Mononuclear cell (primary cell): ENCODE data around the gene BHMT2. TPM values are rescaled to one million over a fixed set of nuclear protein-coding genes. Genes with fewer than 3 reads are reported as not detected.

Experiments
- H3K27me3 ChIP-seq: 2 replicates; pipeline ENCODE4 v1.6.0; 2011; ENCODE audit warnings: low read length, control low read depth; ENCODE audit not compliant: insufficient read depth
- H3K4me1 ChIP-seq: 2 replicates; pipeline ENCODE4 v1.5.1; 2011; ENCODE audit warnings: mild to moderate bottlenecking, low read length, control low read depth; ENCODE audit not compliant: insufficient read depth
- H3K4me3 ChIP-seq: 2 replicates; pipeline ENCODE4 v1.5.1; 2011; ENCODE audit warnings: mild to moderate bottlenecking, low read length, moderate library complexity
- H3K9me3 ChIP-seq: 2 replicates; pipeline ENCODE4 v1.5.1; 2011; ENCODE audit warnings: low read depth, mild to moderate bottlenecking, control low read depth, low read length
- total RNA-seq: library from RNA; depleted of rRNA; stranded (reverse); fragments of >200 nt; gene quantifications from one replicate; pipeline ENCODE4 v1.2.3, GENCODE V29; 2012

Gene BHMT2
- total RNA-seq, 1 donor: not detected

DNA sequence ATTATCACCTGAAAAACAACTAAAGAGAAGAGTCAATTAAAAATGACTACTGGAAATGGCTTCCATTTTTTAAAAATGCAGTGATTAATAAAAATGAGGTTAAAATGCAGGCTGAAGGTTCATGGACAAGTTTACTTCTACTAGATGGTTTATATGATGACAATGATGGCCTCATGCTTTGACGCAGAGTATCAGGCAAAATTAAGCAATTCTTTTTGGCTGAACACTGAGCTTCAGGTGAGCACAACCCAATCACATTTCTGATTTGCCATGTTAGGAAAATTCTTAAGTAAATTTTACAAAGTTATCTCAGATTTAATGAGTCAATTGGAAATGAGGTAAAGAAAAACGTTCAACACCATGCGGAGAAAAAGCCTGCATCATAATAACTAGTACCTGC, 22.4 kb upstream of the BHMT2 start:
- H3K4me1 ChIP-seq: no peaks in the 10 kb centered on the region
- no peaks in the 10 kb centered on the region for H3K27me3 ChIP-seq
- H3K9me3 ChIP-seq: no peaks in the 10 kb centered on the region
- no peak overlapping the region for H3K4me3 ChIP-seq

- H3K9me3 ChIP-seq: no peaks in the 10 kb centered on the region
- no peak overlapping the region for H3K4me3 ChIP-seq
- no peaks in the 10 kb centered on the region for H3K4me1 ChIP-seq
- H3K27me3 ChIP-seq: no peaks in the 10 kb centered on the region
Observed at GRCh38 chr5:79048437-79048836, 21.1 kb upstream of the BHMT2 start.

- H3K4me3 ChIP-seq: no peak overlapping the region
- no peaks in the 10 kb centered on the region for H3K9me3 ChIP-seq
- no peaks in the 10 kb centered on the region for H3K4me1 ChIP-seq
- H3K27me3 ChIP-seq: no peaks in the 10 kb centered on the region
Observed at GRCh38 chr5:79050498-79050897, 19.1 kb upstream of the BHMT2 start.

DNA sequence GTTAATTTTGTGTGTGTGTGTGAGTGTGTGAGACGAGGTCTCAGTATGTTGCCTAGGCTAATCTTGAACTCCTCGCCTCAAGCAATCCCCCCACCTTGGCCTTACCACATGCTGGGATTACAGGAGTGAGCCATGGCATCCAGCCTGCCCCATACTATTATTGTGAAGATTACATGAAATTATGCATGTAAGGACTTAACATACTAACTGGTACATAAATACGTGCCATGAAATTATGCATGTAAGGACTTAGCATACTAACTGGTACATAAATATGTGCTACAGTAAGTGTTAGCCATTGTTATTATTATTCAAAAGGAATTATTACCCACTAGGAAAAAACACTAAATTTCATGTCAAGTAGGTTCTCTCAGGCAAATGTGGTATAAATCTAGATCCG, 16.2 kb upstream of the BHMT2 start:
- Histone ChIP-seq H3K4me1 (no peaks in the 10 kb centered on the region), H3K27me3 (no peaks in the 10 kb centered on the region), H3K4me3 (no peak overlapping the region), H3K9me3 (no peaks in the 10 kb centered on the region)

GRCh38 chr5:79055017-79055416, 14.6 kb upstream of the BHMT2 start:
- Histone ChIP-seq H3K4me1 (no peaks in the 10 kb centered on the region), H3K27me3 (no peaks in the 10 kb centered on the region), H3K4me3 (no peak overlapping the region)

GRCh38 chr5:79056847-79057246, 12.7 kb upstream of the BHMT2 start:
- H3K9me3 ChIP-seq: no peaks in the 10 kb centered on the region
- H3K27me3 ChIP-seq: no peaks in the 10 kb centered on the region
- H3K4me3 ChIP-seq: no peak overlapping the region
- H3K4me1 ChIP-seq: no peaks in the 10 kb centered on the region

More at GRCh38 chr5:79055017-79055416, 14.6 kb upstream of the BHMT2 start:
- H3K9me3 ChIP-seq: no peaks in the 10 kb centered on the region

DNA sequence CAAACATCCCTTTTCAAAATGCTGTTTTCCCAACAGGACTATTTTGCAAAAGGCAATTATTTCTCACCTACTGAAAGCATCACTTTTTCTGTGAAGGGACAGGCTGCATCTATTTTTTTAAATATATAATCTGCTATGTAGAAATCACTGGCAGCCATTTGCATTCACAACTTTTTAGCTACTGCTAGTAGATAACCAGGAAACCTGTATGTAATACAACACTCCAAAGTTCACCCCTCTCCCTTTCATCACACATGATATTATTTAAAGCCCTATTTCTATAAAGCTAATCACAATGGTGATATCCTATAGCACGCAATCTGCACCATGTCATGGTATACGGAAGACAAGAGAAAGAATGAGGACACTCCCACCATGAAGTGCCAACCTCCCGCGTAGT, 9.9 kb upstream of the BHMT2 start:
- no peaks in the 10 kb centered on the region for H3K27me3 ChIP-seq
- no peak overlapping the region for H3K4me3 ChIP-seq

DNA sequence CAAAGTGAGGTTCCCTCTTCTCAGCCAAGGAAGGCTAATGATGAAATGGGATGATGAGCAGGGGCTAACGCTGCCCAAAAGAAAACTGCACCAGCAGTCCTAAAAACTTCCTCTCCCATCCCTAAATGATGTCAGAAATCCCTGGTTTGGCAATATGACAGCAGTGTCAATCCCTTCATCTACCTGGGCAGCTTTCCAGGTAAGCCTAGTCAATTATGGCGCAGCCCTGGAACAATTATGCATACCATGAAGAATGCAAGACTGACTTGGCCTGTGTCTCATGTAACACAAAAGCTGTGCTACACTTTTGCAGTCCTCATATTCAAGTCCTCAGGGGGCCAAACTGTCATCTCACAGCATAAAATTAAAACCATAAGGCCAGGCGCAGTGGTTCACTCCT, 7.1 kb upstream of the BHMT2 start:
- Histone ChIP-seq H3K4me3 (no peak overlapping the region), H3K4me1 (no peaks in the 10 kb centered on the region), H3K27me3 (no peaks in the 10 kb centered on the region), H3K9me3 (no peaks in the 10 kb centered on the region)

More for the DNA sequence above, 9.9 kb upstream of the BHMT2 start:
- no peaks in the 10 kb centered on the region for H3K4me1 ChIP-seq
- H3K9me3 ChIP-seq: no peaks in the 10 kb centered on the region

DNA sequence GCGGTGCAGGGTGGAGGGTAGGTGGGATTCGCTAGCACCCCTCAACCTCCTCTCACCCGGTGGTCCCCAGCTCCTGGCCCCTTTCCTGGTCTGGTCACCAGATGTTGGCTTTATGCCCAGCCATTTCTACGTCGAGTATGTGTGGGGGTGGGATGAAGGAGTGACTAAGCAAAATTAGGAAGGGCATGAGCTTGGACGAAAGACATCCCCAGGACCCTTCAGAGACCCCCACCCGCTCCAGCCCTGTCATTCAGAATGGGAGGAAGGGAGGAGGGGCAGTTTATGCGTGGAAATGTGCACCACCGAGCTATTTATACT, 742 bp downstream of the BHMT2 start:
- Histone ChIP-seq H3K27me3 (peaks cover 21% of the 10 kb centered on the region), H3K9me3 (no peaks in the 10 kb centered on the region), H3K4me1 (no peaks in the 10 kb centered on the region), H3K4me3 (no peak overlapping the region)

GRCh38 chr5:79074641-79075040, 5.1 kb downstream of the BHMT2 start:
- Histone ChIP-seq H3K4me3 (no peak overlapping the region), H3K27me3 (peaks cover 8% of the 10 kb centered on the region), H3K4me1 (no peaks in the 10 kb centered on the region), H3K9me3 (no peaks in the 10 kb centered on the region)

DNA sequence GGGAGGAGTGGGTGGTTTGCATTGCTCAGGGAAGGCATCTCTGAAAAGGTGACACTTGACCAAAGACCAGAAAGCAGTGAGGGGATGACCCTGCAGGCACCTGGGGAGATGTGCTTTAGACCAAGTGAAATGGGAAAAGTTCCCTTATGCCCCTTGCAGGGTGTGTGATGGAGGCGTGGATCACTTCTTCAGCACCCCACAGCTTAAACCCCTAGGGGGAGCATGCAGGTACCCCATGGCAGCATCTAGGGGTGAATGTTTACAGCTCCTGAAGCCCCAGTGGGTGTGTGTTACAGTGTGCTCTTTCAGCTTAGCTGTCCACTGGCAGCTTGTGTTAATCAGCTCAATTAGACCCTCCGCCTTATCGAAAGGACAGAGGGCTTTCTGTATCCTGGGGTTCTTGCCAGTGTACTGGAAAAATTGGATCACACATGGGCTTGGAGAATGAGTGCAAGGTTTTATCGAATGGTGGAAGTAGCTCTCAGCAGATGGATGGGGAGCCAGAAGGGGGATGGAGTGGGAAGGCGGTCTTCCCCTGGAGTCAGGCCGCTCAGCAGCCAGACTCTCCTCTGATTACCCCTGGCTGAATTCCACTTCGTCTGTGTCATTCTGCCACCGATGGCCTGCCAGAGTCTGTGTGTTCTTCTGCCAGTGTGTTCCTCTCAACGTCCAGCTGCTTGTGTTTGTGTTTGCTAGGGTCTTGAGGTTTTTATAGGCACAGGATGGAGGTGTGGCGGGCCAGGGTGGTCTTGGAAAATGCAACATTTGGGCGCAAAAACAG, 6.3 kb downstream of the BHMT2 start:
- H3K9me3 ChIP-seq: no peaks in the 10 kb centered on the region
- no peaks in the 10 kb centered on the region for H3K4me1 ChIP-seq
- no peaks in the 10 kb centered on the region for H3K27me3 ChIP-seq
- H3K4me3 ChIP-seq: no peak overlapping the region

DNA sequence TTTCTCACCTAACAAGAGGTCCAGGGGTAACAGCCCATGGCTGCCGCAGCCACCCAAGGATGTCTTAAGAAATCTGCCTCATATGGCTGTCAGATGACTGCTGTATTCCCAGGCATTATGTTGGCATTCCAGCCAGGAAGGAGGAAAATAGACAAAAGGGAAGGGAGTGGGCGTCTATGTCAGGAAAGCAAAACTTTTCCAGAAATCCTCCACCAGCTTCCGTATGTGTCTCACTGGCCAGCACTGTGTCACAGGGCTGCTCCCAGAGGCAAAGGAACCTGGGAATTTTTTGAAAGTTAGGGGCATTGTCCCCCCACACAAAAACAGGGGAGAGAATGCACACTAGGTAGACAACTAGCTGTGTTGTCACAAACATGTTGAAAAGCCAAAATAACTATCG, 7.3 kb downstream of the BHMT2 start:
- Histone ChIP-seq H3K4me1 (no peaks in the 10 kb centered on the region), H3K27me3 (no peaks in the 10 kb centered on the region), H3K9me3 (no peaks in the 10 kb centered on the region), H3K4me3 (no peak overlapping the region)

GRCh38 chr5:79077680-79078365, 8.3 kb downstream of the BHMT2 start:
- Histone ChIP-seq H3K4me1 (no peaks in the 10 kb centered on the region), H3K9me3 (no peaks in the 10 kb centered on the region), H3K27me3 (no peaks in the 10 kb centered on the region), H3K4me3 (no peak overlapping the region)

- Histone ChIP-seq H3K4me1 (no peaks in the 10 kb centered on the region), H3K4me3 (no peak overlapping the region), H3K9me3 (no peaks in the 10 kb centered on the region), H3K27me3 (no peaks in the 10 kb centered on the region)
Observed at GRCh38 chr5:79080804-79081203, 11.2 kb downstream of the BHMT2 start.

- no peak overlapping the region for H3K4me3 ChIP-seq
- H3K27me3 ChIP-seq: no peaks in the 10 kb centered on the region
- no peaks in the 10 kb centered on the region for H3K9me3 ChIP-seq
- no peaks in the 10 kb centered on the region for H3K4me1 ChIP-seq
Observed at GRCh38 chr5:79081779-79082178, 12.2 kb downstream of the BHMT2 start.

GRCh38 chr5:79086116-79086515, 16.5 kb downstream of the BHMT2 start:
- Histone ChIP-seq H3K9me3 (no peaks in the 10 kb centered on the region), H3K27me3 (no peaks in the 10 kb centered on the region), H3K4me1 (no peaks in the 10 kb centered on the region), H3K4me3 (no peak overlapping the region)
